Non-pigmented ciliary epithelial cell (primary cell): ENCODE results near the gene IFITM5.
"Not testable (repeated sequence)": the region's sequence is repeated elsewhere in the genome, so short reads cannot be mapped to it uniquely, and the experiment has no call there.

Experiments used
- DNase-seq: peaks from one replicate; pipeline ENCODE4 v3.0.0-alpha.2; 2010; ENCODE audit warnings: low read depth

IFITM5 gene

GRCh38 chr11:299081-299891, at the start of gene IFITM5:
Gene IFITM5, minus strand, starts transcription at chr11:299526. Its CDS starts 36 bp downstream, at chr11:299490.
- DNase-seq: no peak

DNA sequence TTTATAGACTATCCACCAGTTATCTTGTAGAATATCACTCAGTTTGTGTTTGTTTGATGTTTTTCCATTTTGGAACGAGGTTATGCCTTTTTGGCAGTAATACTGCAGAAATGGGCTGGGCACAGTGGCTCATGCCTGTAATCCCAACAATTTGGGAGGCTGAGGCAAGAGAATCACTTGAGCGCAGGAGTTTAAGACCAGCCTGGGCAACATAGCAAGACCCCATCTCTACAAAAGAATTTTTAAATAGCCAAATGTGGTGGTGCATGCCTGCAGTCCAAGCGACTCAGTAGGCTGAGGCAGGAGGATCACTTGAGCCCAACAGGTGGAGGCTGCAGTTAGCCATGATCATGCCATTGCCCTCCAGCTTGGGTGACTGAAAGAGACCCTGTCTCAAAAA, 47.2 kb upstream of the IFITM5 start:
- no peak for DNase-seq

DNA sequence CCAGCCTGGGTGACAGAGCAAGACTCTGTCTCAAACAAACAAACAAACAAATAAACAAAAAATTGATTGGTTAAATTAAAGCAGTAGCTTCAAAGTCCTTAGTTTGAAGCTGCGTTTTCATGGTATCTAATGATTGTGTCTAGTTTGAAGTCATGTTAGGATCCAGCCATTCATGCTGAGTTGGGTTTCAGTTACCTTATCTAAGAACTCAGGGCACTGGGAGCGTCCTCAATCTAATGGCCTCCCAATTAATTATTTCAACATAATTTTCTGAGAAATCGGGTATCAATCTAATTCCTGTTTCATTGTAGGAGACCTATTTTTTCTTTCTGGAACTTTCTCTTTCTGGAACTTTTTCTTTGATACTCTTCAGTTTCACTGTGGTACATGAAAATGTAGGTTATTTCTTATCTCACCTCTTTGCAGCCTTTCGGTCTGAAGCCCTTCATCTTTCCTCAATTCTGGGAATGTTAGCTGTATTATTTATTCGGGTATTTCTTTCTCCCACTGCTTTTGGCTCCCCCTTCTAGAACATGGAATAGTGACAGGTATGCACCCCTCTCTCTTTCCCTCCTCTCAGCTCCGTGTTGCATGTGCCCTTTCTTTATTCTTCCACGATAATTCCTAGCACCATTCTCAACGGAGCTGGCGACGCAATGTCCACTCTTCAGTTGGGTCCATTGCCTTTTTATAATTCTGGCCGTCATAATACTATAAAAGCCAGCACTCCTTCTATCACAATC, 45.7 kb upstream of the IFITM5 start:
- no peak for DNase-seq

- no peak for DNase-seq
Measured at GRCh38 chr11:342328-342727, 43.0 kb upstream of the IFITM5 start.

GRCh38 chr11:340539-341512, 41.5 kb upstream of the IFITM5 start:
- no peak for DNase-seq

DNA sequence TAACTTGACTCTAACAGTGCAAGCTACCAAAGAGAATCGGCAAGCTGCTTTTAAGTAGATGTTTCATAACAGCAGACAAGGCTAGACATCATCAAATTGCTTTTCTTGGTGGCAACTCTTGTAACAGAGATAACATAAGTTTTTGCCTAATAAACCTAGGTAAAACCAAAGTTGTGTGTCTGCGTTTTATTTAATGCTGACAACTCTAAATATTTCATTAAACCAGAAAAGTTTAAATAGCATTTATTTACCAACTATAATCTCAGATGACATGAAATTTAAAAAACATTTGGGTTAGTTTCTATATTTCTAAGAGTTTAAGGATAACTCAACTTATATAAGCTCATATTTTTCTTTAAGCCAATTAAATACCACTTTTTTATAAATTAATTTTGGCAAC, 40.6 kb upstream of the IFITM5 start:
- no peak for DNase-seq

GRCh38 chr11:337711-338110, 38.4 kb upstream of the IFITM5 start:
- DNase-seq: no peak

DNA sequence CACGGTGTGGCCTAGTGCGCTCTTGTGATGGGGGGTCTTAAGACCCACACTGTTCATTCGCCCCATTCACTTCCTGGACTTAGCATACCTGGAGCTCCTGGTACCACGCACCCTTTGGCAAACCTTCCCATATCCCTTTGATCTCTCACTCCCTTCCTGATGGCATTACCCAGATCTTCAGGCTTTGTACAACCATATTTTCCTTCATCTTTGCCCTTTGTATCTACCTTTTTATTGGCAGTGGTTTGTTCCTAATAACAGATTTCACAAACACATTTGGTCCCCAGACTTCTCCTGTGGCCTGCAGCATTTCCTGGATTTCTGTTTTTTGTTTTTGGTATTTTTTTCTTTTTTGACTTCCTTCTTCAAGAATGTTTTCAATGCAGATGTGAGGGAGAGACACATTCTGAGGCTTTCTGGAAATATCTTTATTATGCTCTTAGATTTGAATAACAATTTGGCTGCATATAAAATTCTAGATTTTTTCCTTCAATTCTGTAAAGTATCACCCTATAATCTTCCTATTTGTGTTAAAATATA, 37.4 kb upstream of the IFITM5 start:
- no peak for DNase-seq

- no peak for DNase-seq
Measured at GRCh38 chr11:335779-336658, 36.7 kb upstream of the IFITM5 start.

GRCh38 chr11:334264-334994, 35.1 kb upstream of the IFITM5 start:
- no peak for DNase-seq

- not testable (repeated sequence) for DNase-seq
Measured at GRCh38 chr11:333616-334263, 34.4 kb upstream of the IFITM5 start.

DNA sequence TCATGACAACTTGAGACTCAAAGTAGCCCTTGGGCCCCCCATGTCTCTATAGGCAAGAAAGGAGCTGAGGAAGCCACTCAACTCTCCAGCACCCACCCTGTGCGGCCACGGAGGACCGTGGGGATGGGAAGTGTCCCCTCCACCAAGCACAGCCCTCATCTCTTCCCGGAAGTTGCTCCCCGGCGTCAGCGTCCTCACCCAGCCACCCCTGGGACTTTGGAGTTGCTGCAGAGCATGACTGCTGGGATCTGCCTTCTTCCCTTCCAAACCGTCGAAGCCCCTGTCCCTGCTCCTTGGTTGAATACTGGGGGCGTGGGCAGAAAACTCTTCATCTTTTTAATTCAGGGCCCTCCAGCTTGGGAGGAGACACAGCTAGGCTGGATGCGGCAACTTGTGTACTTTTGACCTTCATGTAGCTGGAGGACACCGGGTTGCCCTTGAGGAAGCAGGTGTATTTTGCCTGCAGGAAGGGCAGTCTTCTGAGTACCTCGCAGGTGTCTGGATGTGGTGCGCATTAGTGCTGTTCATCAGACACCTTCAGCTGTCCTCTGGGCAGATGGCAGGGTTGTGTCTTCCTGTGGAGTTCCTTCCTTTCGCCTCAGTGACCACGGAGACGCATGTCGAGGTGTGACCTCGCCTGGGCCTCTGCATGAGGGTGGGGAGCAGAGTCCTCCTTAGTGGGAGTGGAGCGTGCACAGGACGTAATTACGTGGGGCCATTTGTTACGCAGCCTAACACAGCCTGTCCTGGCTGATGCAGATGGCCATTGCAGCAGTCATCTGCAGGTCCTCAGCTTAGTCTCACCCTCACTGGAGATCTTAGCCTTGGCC, 33.5 kb upstream of the IFITM5 start:
- DNase-seq: no peak

GRCh38 chr11:331358-332060, 32.2 kb upstream of the IFITM5 start:
- DNase-seq: no peak

DNA sequence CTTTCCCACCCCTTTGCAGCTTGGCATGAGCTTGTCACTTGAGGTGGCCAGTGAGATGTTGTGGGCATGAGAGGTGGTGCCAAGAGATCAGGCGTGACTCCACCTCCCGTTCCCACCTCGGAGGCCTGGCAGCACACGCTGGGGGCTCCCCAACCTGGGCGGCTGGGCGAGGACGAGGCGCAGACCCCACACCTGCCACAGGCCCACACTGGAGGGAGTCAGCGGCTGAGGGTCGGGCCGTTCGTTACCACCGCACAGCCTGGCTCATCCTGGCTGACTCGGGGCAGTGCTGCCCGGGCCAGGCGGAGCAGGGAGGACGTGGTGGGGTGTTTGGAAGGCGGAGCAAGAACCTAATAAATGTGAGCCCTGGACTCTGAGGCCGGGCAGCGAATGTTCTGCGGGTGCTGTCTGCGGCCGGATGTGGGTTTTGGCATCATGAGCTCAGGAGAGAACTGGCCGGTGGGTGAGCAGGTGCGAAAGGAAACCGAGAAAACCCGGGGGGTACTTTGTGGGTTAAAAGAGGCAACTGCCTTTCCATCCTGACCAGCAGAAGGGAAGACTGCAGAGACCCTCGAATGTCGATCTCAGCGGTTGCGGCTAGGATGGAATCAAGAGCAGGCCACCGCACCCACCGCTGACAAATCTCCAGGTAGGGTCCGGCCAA, 31.5 kb upstream of the IFITM5 start:
- DNase-seq: no peak

- no peak for DNase-seq
Measured at GRCh38 chr11:330307-330693, 31.0 kb upstream of the IFITM5 start.

DNA sequence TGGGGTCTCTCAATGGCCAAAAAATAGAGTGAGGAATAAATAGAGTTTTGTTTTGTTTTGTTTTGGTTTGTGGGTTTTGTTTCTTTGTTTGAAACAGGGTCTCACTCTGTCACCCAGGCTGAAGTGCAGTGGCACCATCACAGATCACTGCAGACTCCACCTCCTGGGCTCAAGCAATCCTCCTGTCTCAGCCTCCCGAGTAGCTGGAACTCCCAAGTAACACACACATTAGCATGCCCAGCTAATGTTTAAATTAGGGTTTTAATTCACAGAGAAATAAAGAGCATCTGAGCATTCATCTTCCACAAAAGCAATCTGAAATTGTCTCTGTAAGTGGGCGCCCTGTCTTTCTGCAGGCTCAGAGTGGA, 30.5 kb upstream of the IFITM5 start:
- DNase-seq: no peak

DNA sequence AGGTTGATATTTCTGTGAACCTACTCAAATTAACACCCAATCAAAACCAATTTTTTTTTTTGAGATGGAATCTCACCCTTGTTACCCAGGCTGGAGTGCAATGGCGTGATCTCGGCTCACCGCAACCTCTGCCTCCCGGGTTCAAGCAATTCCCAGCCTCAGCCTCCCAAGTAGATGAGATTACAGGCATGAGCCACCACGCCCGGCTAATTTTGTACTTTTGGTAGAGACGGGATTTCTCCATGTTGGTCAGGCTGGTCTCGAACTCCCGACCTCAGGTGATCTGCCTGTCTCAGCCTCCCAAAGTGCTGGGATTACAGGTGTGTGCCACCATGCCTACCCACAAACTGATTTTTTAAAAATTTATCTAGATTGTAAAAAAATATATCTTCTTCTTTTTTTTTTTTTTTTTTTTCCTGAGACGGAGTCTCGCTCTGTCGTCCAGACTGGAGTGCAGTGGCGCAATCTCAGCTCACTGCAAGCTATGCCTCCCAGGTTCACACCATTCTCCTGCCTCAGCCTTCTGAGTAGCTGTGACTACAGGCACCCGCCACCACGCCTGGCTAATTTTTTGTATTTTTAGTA, 29.3 kb upstream of the IFITM5 start:
- DNase-seq: not testable (repeated sequence)
